Measurements from ENCODE around the gene DCDC2C.

DNA sequence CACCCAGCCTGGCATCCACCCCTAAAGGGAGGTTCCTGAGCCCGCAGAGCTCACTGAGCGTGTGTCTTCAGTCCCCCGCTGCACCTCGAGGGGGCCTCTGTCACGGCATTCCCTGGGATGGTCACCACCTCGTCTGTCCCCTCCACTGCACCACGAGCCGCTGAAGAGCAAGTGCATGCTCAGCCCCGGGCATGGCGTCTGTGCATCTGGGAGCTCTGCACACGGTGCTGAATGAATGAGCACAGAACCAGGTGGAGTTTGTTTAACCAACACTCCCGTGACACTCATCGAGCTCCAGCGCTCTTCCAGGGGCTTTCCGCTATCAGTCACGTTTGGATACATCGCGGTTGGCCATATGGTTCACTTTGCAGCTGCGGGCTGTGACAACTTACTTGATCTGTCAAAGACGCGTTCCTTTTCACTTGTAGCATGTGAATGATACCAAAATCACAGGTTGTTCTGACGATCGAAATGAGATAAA lies 36.2 kb upstream of the DCDC2C start:
- TF ChIP-seq, protein P1, sequence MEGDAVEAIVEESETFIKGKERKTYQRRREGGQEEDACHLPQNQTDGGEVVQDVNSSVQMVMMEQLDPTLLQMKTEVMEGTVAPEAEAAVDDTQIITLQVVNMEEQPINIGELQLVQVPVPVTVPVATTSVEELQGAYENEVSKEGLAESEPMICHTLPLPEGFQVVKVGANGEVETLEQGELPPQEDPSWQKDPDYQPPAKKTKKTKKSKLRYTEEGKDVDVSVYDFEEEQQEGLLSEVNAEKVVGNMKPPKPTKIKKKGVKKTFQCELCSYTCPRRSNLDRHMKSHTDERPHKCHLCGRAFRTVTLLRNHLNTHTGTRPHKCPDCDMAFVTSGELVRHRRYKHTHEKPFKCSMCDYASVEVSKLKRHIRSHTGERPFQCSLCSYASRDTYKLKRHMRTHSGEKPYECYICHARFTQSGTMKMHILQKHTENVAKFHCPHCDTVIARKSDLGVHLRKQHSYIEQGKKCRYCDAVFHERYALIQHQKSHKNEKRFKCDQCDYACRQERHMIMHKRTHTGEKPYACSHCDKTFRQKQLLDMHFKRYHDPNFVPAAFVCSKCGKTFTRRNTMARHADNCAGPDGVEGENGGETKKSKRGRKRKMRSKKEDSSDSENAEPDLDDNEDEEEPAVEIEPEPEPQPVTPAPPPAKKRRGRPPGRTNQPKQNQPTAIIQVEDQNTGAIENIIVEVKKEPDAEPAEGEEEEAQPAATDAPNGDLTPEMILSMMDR (IDR thresholded peaks at IDR 0.05): no peak
- TF ChIP-seq POLR2AphosphoS5 (IDR thresholded peaks at IDR 0.05; ENCODE audit: low read depth, low read length) (no peak), REST (IDR thresholded peaks at IDR 0.05; ENCODE audit: insufficient read depth in 1 of 2, low read depth in 2 of 2, low read length in 1 of 2) (no peak), SIN3A (IDR thresholded peaks at IDR 0.05; ENCODE audit: borderline replicate concordance, insufficient read depth, low read depth, low read length) (no peak)

Data from Panc1 (cell line).